ENCODE data around the gene THSD4.

- TF ChIP-seq CTCF (conservative IDR thresholded peaks at IDR 0.05 in 1 of 2, IDR thresholded peaks at IDR 0.05 in 1 of 2; ENCODE audit: extremely low read depth in 1 of 2, insufficient read depth in 1 of 2, low read depth in 1 of 2, low read length in 2 of 2): no peak
- TF ChIP-seq EZH2 (IDR thresholded peaks at IDR 0.05; ENCODE audit: borderline replicate concordance, low read length): no peak
These were observed 634.2 kb downstream of the THSD4 start for GRCh38 chr15:71749500-71749899.
